ENCODE measurements around the gene VPS13D.

The VPS13D gene

GRCh38 chr1:12442217-12442616 lies 212.4 kb downstream of the VPS13D start:
- H3K14ac ChIP-seq (ENCODE audit: low read length in 2 of 2): no peak overlapping the region
- no peak for DNase-seq
- peaks cover 3% of the 10 kb centered on the region for H3K4me1 ChIP-seq (ENCODE audit: control insufficient read depth, insufficient read depth, low read depth, low read length)
- no peak overlapping the region for H2BK12ac ChIP-seq (ENCODE audit: low read length in 2 of 2)
- H2BK120ac ChIP-seq (ENCODE audit: low read depth, low read length): no peak overlapping the region
- no peak overlapping the region for H3K18ac ChIP-seq (ENCODE audit: low read depth in 1 of 2, low read length in 2 of 2)
- no peak overlapping the region for H2AFZ ChIP-seq (ENCODE audit: low read depth, low read length)
- H3K36me3 ChIP-seq (ENCODE audit: control insufficient read depth in 1 of 2, insufficient read depth in 2 of 2, low read depth in 1 of 2, low read length in 2 of 2): peaks cover 3 to 20% of the 10 kb centered on the region in 2 experiments
- no peak overlapping the region for H3K4me3 ChIP-seq (ENCODE audit: insufficient read depth in 1 of 2, low read depth in 1 of 2, low read length in 2 of 2)
- H3K4ac ChIP-seq (ENCODE audit: low read depth in 1 of 2, low read length in 2 of 2): no peak overlapping the region
- no peaks in the 10 kb centered on the region for H3K27me3 ChIP-seq (ENCODE audit: control insufficient read depth in 1 of 2, insufficient read depth in 1 of 2, low read length in 2 of 2)
- H2BK15ac ChIP-seq (ENCODE audit: low read depth, poor library complexity, severe bottlenecking): no peak overlapping the region
- H3K9me3 ChIP-seq (ENCODE audit: control insufficient read depth, low read length): no peaks in the 10 kb centered on the region
- H3K4me2 ChIP-seq (ENCODE audit: low read length, poor library complexity, severe bottlenecking): no peak overlapping the region
- H3K79me1 ChIP-seq (replicated peaks; ENCODE audit: low read length, poor library complexity, severe bottlenecking): peaks cover 6% of the 10 kb centered on the region
- no peak overlapping the region for H3K27ac ChIP-seq (ENCODE audit: low read length, poor library complexity, severe bottlenecking)
- H3K23ac ChIP-seq (ENCODE audit: low read length in 2 of 2): no peak overlapping the region
- H4K91ac ChIP-seq (ENCODE audit: low read length): no peak overlapping the region
- no peak overlapping the region for H2BK5ac ChIP-seq (ENCODE audit: low read depth, low read length, poor library complexity, severe bottlenecking)
- H2AK5ac ChIP-seq (ENCODE audit: low read length, severe bottlenecking): no peak overlapping the region
- no peak overlapping the region for H3K9ac ChIP-seq (ENCODE audit: low read length)
- no peak overlapping the region for H4K8ac ChIP-seq (ENCODE audit: low read length)
- WGBS: no CpG with 5 or more reads among the region's 1 CpG

GRCh38 chr1:12443151-12443550 lies 213.3 kb downstream of the VPS13D start:
- no peak for DNase-seq
- no peak overlapping the region for H2BK12ac ChIP-seq (ENCODE audit: low read length in 2 of 2)
- H3K9me3 ChIP-seq (ENCODE audit: control insufficient read depth, low read length): no peaks in the 10 kb centered on the region
- no peak overlapping the region for H3K4me3 ChIP-seq (ENCODE audit: insufficient read depth in 1 of 2, low read depth in 1 of 2, low read length in 2 of 2)
- no peaks in the 10 kb centered on the region for H3K27me3 ChIP-seq (ENCODE audit: control insufficient read depth in 1 of 2, insufficient read depth in 1 of 2, low read length in 2 of 2)
- H3K36me3 ChIP-seq (ENCODE audit: control insufficient read depth in 1 of 2, insufficient read depth in 2 of 2, low read depth in 1 of 2, low read length in 2 of 2): peaks cover 3 to 20% of the 10 kb centered on the region in 2 experiments
- no peak overlapping the region for H3K27ac ChIP-seq (ENCODE audit: low read length, poor library complexity, severe bottlenecking)
- H3K14ac ChIP-seq (ENCODE audit: low read length in 2 of 2): no peak overlapping the region
- H3K4me2 ChIP-seq (ENCODE audit: low read length, poor library complexity, severe bottlenecking): no peak overlapping the region
- H2BK5ac ChIP-seq (ENCODE audit: low read depth, low read length, poor library complexity, severe bottlenecking): no peak overlapping the region
- H2BK15ac ChIP-seq (ENCODE audit: low read depth, poor library complexity, severe bottlenecking): no peak overlapping the region
- H3K9ac ChIP-seq (ENCODE audit: low read length): no peak overlapping the region
- no peak overlapping the region for H4K8ac ChIP-seq (ENCODE audit: low read length)
- peaks cover 3% of the 10 kb centered on the region for H3K4me1 ChIP-seq (ENCODE audit: control insufficient read depth, insufficient read depth, low read depth, low read length)
- no peak overlapping the region for H2AFZ ChIP-seq (ENCODE audit: low read depth, low read length)
- H2AK5ac ChIP-seq (ENCODE audit: low read length, severe bottlenecking): no peak overlapping the region
- no peak overlapping the region for H3K4ac ChIP-seq (ENCODE audit: low read depth in 1 of 2, low read length in 2 of 2)
- H3K23ac ChIP-seq (ENCODE audit: low read length in 2 of 2): no peak overlapping the region
- H2BK120ac ChIP-seq (ENCODE audit: low read depth, low read length): no peak overlapping the region
- H4K91ac ChIP-seq (ENCODE audit: low read length): no peak overlapping the region
- no peak overlapping the region for H3K18ac ChIP-seq (ENCODE audit: low read depth in 1 of 2, low read length in 2 of 2)
- peaks cover 4% of the 10 kb centered on the region for H3K79me1 ChIP-seq (replicated peaks; ENCODE audit: low read length, poor library complexity, severe bottlenecking)

- Histone ChIP-seq H3K36me3 (ENCODE audit: control insufficient read depth in 1 of 2, insufficient read depth in 2 of 2, low read depth in 1 of 2, low read length in 2 of 2) (peaks cover 3 to 12% of the 10 kb centered on the region in 2 experiments), H3K4ac (ENCODE audit: low read depth in 1 of 2, low read length in 2 of 2) (no peak overlapping the region), H3K4me2 (ENCODE audit: low read length, poor library complexity, severe bottlenecking) (no peak overlapping the region), H3K27ac (ENCODE audit: low read length, poor library complexity, severe bottlenecking) (no peak overlapping the region), H3K4me1 (ENCODE audit: control insufficient read depth, insufficient read depth, low read depth, low read length) (peaks cover 1% of the 10 kb centered on the region), H2BK12ac (ENCODE audit: low read length in 2 of 2) (no peak overlapping the region), H2BK120ac (ENCODE audit: low read depth, low read length) (no peak overlapping the region), H3K14ac (ENCODE audit: low read length in 2 of 2) (no peak overlapping the region), H3K27me3 (ENCODE audit: control insufficient read depth in 1 of 2, insufficient read depth in 1 of 2, low read length in 2 of 2) (no peaks in the 10 kb centered on the region), H3K23ac (ENCODE audit: low read length in 2 of 2) (no peak overlapping the region), H2BK15ac (ENCODE audit: low read depth, poor library complexity, severe bottlenecking) (no peak overlapping the region), H3K4me3 (ENCODE audit: insufficient read depth in 1 of 2, low read depth in 1 of 2, low read length in 2 of 2) (no peak overlapping the region), H3K9ac (ENCODE audit: low read length) (no peak overlapping the region), H4K8ac (ENCODE audit: low read length) (no peak overlapping the region), H3K79me1 (replicated peaks; ENCODE audit: low read length, poor library complexity, severe bottlenecking) (peaks cover 4% of the 10 kb centered on the region), H2BK5ac (ENCODE audit: low read depth, low read length, poor library complexity, severe bottlenecking) (no peak overlapping the region), H2AK5ac (ENCODE audit: low read length, severe bottlenecking) (no peak overlapping the region), H3K9me3 (ENCODE audit: control insufficient read depth, low read length) (no peaks in the 10 kb centered on the region), H2AFZ (ENCODE audit: low read depth, low read length) (no peak overlapping the region), H4K91ac (ENCODE audit: low read length) (no peak overlapping the region), H3K18ac (ENCODE audit: low read depth in 1 of 2, low read length in 2 of 2) (no peak overlapping the region)
- DNase-seq: no peak
- WGBS: 97% methylated on average over 3 of the region's 4 CpGs
These were observed 214.6 kb downstream of the VPS13D start for GRCh38 chr1:12444329-12444841.

- no peaks in the 10 kb centered on the region for H3K27me3 ChIP-seq (ENCODE audit: control insufficient read depth in 1 of 2, insufficient read depth in 1 of 2, low read length in 2 of 2)
- no peak overlapping the region for H2AK5ac ChIP-seq (ENCODE audit: low read length, severe bottlenecking)
- H3K18ac ChIP-seq (ENCODE audit: low read depth in 1 of 2, low read length in 2 of 2): no peak overlapping the region
- peaks cover 4 to 7% of the 10 kb centered on the region in 2 experiments for H3K36me3 ChIP-seq (ENCODE audit: control insufficient read depth in 1 of 2, insufficient read depth in 2 of 2, low read depth in 1 of 2, low read length in 2 of 2)
- H3K14ac ChIP-seq (ENCODE audit: low read length in 2 of 2): no peak overlapping the region
- H2BK120ac ChIP-seq (ENCODE audit: low read depth, low read length): no peak overlapping the region
- no peak for DNase-seq
- 80% methylated on average over 3 of the region's 3 CpGs for WGBS
- no peak overlapping the region for H3K9ac ChIP-seq (ENCODE audit: low read length)
- H3K4me3 ChIP-seq (ENCODE audit: insufficient read depth in 1 of 2, low read depth in 1 of 2, low read length in 2 of 2): no peak overlapping the region
- H3K9me3 ChIP-seq (ENCODE audit: control insufficient read depth, low read length): no peaks in the 10 kb centered on the region
- no peak overlapping the region for H2BK5ac ChIP-seq (ENCODE audit: low read depth, low read length, poor library complexity, severe bottlenecking)
- H3K27ac ChIP-seq (ENCODE audit: low read length, poor library complexity, severe bottlenecking): no peak overlapping the region
- H4K8ac ChIP-seq (ENCODE audit: low read length): no peak overlapping the region
- H4K91ac ChIP-seq (ENCODE audit: low read length): no peak overlapping the region
- H2BK12ac ChIP-seq (ENCODE audit: low read length in 2 of 2): no peak overlapping the region
- H2BK15ac ChIP-seq (ENCODE audit: low read depth, poor library complexity, severe bottlenecking): no peak overlapping the region
- H3K23ac ChIP-seq (ENCODE audit: low read length in 2 of 2): no peak overlapping the region
- H3K79me1 ChIP-seq (replicated peaks; ENCODE audit: low read length, poor library complexity, severe bottlenecking): peaks cover 2% of the 10 kb centered on the region
- no peak overlapping the region for H3K4me2 ChIP-seq (ENCODE audit: low read length, poor library complexity, severe bottlenecking)
- H3K4me1 ChIP-seq (ENCODE audit: control insufficient read depth, insufficient read depth, low read depth, low read length): peaks cover 1% of the 10 kb centered on the region
- H3K4ac ChIP-seq (ENCODE audit: low read depth in 1 of 2, low read length in 2 of 2): no peak overlapping the region
- H2AFZ ChIP-seq (ENCODE audit: low read depth, low read length): no peak overlapping the region
These were observed 215.4 kb downstream of the VPS13D start for GRCh38 chr1:12445257-12445656.

Data from mesenchymal stem cell (in vitro differentiated cells and primary cell).